Esophagus muscularis mucosa (tissue), 4 donors: ENCODE measurements around the gene GMPR2.

Experiments
- CTCF ChIP-seq, 3 experiments: fragments of 200-600 bp in 2 of 3; fragments of 450-650 bp in 1 of 3; sonication (generic) in 2 of 3; IDR thresholded peaks; one replicate each; pipeline ENCODE4 v1.5.1; 2017 to 2019; ENCODE audit warnings: antibody characterized with exemption in 3 of 3, mild to moderate bottlenecking in 2 of 3, moderate library complexity in 1 of 3
- EP300 ChIP-seq: sonication (generic); formaldehyde crosslinking; IDR thresholded peaks from one replicate; pipeline ENCODE4 v1.6.1; 2017; ENCODE audit warnings: antibody characterized with exemption
- POLR2A ChIP-seq: fragments of 450-650 bp; IDR thresholded peaks from one replicate; pipeline ENCODE4 v1.6.1; 2017; ENCODE audit warnings: antibody characterized with exemption, moderate library complexity, mild to moderate bottlenecking, low read depth
- POLR2AphosphoS5 ChIP-seq, 2 donors: sonication (generic); formaldehyde crosslinking; IDR thresholded peaks; one replicate each; pipeline ENCODE4 v1.6.1; 2017; ENCODE audit warnings: antibody characterized with exemption in 2 of 2

- TF ChIP-seq POLR2AphosphoS5 (IDR thresholded peaks at IDR 0.05) (no peak), POLR2A (no peak), CTCF (IDR thresholded peaks at IDR 0.05) (no peak), EP300 (no peak)
Measured at GRCh38 chr14:24253936-24254335, 21.2 kb downstream of the GMPR2 start.
